ENCODE measurements around the gene XAB2.
A peak's percentile ranks its signal among the peaks of the same experiment; 100 is the strongest.

The XAB2 gene

DNA sequence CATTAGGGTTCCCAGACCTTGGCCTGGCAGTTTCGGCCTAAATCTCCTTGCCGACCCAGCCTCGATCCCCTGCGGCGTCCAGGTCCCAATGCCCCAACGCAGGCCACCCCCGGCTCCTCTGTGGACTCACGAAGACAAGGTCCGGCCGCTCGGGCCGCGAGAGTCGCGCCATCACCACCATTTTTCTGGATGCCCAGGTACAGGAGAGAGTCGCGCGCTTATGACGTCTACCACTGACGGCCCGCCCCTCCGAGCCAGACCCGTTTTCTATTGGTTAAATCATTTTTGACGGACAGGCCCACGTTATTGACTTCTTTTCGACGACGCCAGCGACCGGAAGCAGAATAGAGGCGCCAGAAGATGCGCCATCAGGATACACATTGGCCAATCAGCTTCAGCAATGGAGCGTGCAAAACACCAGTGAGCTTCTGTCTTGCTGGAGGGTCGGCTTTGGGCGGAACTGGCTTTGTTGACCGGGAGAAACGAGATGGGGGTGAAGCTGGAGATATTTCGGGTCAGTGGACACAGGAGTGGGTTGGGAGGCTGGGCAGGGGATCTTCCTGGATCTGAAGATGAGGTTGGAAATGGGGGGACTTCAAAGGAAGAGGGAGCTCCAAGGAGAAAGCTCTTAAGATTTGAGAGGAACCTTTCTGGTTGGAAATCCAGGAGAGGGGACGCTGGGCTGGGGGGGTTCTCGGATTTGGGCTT lies at the start of gene XAB2, which contains the start of gene PET100:
Gene XAB2, minus strand, starts transcription at position 199 of the 708 bp plus-strand sequence. Its CDS starts 18 bp downstream, at position 181.
Gene PET100, plus strand, starts transcription at position 447 of the 708 bp plus-strand sequence. Its CDS starts 41 bp downstream, at position 488.
- peak; percentile 98 for DNase-seq

DNA sequence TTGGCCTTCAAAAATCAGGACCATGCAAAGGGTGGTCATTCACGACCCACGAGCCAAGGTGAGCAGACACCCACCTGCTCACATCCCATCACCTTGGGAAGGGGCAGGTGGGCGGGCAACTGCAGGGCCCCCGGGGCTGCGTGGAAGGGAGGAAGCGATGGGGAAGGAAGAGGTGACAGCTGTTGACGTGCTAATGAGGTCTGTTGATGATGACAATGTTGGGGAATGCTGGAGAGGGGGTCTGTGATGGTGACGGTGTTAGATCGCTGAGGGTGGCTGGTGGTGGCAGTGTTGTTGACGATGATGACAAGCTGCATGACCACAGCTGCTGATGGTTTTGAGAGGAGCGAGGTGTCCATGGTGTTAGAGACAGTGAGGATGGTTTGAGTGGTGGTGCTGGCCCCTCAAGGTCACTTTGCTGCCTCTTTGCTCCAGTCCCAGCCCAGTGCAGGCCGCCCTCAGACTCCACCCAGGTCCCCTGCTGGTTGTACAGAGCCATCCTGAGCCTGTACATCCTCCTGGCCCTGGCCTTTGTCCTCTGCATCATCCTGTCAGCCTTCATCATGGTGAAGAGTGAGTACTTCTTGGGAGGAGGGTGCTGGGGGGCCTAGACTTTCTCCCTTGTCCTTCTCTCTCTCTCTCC lies 48.4 kb upstream of the XAB2 start:
- DNase-seq = no peak

DNA sequence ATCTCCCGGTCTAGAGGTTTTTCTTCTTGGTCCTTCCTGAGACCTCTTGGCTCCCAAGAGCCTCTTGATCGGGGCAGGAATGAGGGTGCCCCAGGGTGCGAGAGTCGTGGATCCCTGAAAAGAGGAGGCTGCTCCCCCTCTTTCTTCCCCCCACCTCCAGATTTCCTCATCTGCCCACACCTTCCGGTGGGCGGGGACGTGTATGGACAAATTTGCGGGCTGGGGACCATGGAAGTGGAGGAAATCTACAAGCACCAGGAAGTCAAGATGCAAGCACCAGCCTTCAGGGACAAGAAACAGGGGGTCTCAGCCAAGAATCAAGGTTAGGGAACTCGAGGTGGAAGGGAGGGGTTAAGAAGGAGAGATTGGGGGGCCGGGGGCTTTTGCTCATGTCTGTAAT lies 47.5 kb upstream of the XAB2 start, which contains the start of gene MCEMP1:
Gene MCEMP1, plus strand, starts transcription at position 237 of the 400 bp plus-strand sequence. Its CDS starts 31 bp downstream, at position 268.
- no peak for DNase-seq

DNA sequence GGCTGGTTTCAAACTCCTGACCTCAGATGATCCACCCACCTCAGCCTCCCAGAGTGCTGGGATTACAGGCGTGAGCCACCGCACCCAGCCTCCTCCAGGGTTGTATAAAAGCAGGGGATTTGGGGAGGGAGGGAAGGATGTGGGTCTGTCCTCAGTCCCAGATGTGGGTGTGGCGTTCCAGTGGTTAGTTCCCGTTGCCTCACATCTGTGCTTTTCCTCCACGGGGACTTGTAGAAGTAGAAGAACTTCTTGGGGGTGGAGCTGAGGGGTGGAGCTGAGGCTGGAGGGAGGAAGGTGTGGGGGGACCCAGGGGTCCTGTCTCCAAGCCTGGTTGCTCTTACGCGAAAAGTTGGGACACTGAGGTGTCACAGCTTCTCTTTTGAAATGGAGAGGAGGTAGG lies 47.0 kb upstream of the XAB2 start:
- DNase-seq = no peak

DNA sequence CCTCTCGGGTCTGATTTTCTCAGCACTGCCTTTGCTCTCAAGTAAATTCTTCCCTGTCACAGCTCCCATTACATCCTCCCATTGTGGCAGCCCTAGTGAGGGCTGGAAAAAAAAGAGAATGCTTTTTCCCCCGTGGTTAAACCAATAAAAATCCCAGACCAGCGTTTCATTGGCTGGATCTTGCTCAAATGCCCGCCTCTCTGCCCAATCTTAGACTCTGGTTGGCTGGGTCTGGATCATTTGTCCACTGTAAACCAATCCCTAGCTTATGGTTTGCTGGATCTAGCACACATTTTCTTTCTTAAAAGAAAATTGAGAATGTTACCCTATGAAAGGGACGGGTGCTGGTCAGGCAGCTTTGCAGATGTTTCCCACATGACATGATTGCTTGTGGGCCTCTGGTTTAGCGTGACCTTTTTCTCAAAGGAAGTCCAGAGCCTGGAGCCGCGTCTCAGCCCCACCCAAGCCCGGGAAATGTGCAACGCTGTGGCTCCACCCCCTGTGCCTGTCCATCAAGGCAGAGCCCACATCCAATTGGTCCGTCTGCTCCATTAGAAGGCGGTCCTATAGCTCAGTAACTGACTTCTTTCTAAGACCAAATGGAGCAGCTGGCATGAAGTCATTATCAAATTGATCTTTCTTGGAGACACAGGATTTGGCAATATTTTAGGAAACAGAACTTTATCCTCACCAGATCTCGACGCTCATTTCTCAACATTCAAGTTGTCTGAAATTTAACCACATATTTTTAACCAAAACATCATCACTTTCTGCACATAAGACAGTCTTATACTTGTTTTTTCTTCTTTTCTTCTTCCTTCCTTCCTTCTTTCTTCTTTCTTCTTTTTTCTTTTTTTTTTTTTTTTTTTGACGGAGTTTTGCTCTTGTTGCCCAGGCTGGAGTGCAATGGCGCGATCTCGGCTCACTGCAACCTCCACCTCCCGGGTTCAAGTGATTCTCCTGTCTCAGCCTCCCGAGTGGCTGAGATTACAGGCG lies 45.0 kb upstream of the XAB2 start:
- no peak for DNase-seq

DNA sequence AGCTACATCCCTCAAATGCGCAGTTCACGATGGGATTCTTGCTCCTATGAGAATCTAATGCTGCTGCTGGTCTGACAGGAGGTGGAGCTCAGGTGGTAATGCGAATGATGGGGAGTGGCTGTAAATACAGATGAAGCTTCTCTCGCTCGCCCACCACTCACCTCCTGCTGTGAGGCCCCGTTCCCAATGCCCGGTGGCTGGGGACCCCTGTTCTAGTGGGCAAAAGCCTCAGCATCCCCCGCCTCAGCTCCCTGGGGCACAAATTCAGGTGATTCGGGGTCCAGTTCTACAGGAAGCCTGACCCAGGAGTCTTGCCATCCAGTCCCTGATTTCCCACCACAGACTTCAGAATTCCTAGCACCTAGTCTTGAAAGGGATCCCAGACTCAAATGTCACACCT lies 43.2 kb upstream of the XAB2 start:
- no peak for DNase-seq

DNA sequence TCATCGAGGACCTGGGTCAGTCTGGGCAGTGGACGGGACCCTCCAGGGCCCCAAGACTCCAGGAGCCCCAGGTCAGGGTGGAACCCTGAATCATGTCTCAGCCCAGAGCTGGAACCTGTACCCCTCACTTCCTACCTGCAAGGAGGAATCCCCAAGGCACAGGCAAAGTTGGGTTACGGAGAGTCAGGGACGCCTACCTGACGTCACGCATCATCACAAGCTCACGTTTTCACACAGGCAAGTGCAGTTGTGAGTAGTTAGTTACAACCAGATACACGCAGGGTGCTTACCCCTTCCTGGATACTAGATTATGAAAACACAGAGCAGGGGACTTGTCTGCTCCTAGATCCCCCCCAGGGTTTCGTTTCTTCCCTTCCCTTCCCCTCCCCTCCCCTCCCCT lies 41.4 kb upstream of the XAB2 start:
- no peak for DNase-seq

DNA sequence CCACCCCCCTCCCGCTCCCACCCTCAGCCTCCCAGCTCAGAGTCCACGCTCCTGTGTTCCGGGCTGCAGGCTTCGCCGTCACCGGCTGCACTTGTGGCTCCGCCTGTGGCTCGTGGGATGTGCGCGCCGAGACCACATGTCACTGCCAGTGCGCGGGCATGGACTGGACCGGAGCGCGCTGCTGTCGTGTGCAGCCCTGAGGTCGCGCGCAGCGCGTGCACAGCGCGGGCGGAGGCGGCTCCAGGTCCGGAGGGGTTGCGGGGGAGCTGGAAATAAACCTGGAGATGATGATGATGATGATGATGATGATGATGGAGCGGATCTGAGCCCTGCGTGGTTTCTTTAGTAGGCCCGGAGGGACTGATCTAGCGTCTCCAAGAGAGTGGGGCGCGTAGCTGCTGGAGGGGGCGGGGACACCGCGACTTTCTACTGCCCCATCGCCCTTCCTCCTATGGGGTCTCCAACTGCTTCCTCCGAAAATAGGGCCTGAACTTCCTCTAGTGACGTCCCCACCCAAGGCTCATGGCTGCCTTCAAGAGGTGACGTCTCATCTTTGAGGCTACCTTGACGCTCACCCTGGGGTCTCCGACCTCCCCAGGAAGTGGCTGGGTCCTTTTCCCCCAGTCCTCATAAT lies 40.9 kb upstream of the XAB2 start:
- no peak for DNase-seq

DNA sequence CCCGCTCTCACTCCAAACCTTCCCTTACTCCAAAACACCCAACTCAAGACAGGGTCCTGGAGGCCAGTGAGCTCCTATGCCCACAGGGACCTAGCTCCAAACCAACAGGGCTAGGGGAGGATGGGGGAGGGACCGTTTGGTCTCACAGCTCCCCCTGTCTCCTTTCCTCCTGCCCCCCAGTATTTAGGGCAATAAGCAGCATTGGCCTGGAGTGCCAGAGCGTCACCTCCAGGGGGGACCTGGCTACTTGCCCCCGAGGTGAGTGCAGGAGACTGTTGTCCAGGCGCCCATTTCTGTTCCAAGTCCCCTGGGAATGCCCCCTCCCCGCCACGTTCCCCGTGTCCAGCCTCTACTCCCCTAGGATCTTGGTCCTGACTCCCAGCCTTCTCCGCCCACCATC lies 40.3 kb upstream of the XAB2 start:
- DNase-seq = no peak

DNA sequence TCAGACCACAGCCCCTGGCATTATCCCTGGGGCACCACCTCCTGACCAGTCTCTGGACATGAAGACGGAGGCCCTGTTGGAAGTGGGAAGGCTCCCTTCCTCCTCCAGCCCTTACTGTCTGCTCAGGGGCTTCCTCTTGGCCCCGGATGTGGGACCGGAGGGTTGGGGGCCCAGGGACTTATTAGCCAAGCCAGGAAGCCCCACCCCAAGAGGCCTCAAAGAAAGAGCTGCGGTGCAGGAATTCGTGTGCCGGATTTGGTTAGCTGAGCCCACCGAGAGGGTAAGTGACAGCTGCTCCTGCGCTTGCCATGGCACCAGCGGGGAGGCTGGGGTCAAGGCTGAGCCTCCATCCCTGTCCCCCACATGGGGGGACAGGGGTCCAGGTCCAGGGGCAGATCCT lies 39.5 kb upstream of the XAB2 start, which contains the start of gene RETN:
Gene RETN, plus strand, starts transcription at position 208 of the 400 bp plus-strand sequence. CDS start 278 bp downstream, outside the sequence.
- no peak for DNase-seq

DNA sequence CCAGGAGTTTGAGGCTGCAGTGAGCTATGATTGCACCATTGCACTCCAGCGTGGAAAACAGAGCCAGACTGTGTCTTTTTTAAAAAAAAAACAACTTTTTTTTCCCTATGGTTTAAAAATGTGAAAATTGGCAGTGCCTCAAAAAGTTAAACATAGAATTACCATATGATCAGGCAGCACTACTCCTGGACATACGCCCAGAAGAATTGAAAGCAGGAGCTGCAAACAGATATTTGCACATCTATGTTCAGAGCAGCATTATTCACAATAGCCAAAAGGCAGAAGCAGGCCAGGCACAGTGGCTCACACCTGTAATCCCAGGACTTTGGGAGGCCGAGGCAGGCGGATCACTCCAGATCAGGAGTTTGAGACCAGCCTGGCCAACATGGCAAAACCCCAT lies 35.7 kb upstream of the XAB2 start:
- no peak for DNase-seq

DNA sequence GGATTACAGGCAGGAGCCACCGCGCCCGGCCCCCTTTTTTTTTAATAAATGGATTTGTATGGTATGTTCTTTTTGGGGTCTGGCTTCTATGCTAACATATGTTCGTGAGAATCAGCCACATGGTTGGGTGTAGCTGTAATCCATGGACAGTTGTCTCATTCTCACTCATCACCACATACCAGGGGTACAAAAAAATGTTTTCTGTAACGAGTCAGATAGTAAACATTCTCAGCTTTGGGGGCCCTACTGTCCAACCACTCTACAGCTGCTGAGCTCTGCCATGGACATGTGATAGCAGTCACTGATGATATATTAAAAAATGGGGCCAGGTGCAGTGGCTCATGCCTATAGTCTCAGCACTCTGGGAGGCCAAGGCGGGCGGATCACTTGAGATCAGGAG lies 34.4 kb upstream of the XAB2 start:
- DNase-seq = no peak

DNA sequence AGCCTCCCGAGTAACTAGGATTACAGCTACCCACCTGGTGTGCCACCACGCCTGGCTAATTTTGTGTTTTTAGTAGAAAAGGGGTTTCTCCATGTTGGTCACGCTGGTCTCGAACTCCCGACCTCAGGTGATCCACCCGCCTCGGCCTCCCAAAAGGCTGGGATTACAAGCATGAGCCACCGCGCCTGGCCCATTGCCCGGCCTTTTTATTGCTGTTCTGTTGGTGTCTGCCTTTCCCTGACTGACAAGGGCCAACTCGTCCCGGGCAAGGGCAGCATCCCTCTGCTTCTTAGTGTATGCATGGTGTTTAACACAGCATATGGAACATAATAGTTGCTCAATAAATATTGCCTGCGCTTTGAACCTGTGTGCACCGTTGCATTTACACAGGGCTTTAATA lies 33.3 kb upstream of the XAB2 start:
- no peak for DNase-seq

DNA sequence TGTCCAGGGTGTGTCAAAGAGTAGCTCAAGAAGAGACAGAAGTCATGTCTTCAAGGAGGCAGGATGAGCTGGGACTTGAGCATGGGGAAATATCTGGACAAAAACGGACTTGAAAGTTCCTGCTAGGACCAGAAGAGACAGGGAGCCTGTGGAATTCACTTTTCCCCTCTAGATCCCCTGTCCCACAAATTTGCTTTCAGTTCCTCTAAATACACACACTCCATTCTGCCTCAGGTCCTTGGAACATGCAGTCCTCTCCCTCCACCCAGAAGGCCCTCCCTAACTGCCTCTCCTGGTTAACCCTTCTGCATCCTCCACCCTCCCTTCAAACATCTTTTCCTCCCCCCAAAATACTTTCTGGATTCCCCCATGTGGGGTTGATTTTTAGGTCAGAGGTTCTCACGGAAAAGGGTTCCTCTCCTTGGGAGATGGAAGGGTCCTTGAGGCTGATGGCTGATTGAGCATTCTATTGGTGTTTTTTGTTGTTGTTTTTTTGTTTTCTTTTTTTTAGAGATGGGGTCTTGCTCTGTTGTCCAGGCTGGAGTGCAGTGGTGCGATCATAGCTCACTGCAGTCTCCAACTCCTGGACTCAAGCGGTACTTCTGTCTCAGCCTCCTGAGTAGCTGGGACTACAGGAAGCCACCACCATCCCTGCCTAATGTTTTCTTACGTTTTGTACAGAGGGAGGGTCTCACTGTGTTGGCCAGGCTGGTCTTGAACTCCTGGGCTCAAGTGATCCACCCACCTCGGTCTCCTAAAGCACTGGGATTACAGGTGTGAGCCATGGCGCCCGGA lies 32.6 kb upstream of the XAB2 start:
- no peak for DNase-seq

DNA sequence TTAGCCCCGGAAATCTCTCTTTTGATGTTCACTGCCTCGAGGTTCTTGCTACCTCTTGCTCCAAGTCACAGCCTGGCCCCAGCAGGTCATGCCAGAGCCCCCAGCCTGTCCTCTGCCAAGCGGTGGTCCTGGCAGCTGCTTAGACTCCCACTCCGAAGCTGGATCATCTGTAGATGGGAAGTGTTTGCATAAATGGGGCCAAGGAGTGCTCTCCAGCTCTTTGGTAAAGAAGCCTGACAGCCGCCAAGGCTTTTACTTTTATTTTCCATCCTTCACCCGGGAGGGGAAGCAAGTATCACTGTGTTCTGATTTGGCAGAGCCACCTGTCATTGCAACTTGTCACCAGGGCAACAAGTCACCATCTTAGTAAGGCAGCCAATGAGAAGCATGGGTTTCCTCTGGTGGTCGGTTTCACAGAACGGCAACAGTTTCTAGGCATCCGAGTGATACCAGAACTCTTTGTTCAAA lies 28.9 kb upstream of the XAB2 start:
- no peak for DNase-seq

DNA sequence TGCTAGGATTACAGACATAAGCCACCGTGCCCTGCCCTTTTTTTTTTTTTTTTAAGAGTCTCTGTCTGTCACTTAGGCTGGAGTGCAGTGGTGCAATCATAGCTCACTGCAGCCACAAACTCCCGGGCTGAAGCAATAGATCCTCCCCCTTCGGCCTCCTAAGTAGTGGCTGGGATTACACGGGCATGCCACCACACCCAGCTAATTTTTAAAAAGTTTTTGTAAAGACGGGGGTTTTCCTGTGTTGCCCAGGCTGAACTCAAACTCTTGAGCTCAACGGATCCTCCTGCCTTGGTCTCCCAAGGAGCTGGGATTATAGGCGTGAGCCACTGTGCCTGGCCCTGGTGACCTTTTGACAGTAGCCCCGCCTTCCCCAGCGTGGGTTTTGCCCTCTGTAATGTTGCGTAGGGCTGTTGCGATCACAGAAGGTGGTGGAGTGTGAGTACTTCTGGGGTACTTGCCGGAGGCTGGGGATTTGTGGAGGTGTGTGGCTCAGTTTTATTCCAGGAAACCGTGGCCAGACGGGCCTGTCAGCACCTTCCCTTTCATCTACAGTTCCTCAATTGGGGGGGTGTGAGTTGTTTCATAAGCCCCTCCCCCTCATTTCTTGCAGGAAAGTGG lies 27.9 kb upstream of the XAB2 start:
- no peak for DNase-seq

DNA sequence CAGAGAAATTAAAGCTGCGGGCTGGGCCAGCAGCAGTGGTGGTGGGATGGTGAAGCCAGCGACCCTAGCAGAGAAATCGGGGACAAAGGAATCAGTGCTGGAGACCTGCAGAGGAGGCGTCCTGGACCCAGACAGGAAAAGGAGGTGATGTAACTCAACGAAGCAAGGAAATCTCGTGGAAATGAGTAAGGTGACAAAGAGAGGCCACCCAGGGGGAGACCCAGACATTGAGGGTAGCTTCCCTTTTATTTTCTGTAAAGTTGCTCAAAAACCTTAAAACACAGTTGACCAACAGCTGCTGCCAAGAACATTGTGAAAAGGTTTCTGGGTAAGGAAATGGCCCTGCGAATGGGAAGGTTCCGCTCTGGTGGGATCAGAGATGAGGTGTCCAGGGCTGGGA lies 26.2 kb upstream of the XAB2 start:
- no peak for DNase-seq

DNA sequence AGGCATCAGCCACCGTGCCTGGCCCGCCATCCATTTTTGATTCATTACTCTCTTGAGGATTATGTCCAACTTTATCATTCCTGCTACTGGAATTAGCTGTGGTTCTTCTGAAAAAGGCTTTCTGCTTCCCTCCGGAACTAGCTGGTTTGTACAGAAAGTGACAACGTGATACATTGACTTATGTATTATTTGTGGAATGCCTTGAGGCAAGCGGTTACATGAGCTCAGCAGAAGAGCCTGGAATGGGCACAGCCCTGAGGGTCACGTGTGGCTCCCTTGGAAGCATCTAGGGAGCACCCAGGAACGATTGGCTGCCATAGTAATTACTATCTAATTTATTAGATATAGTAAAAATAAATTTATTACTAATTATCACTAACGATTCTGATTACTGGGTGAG lies 25.1 kb upstream of the XAB2 start:
- DNase-seq = no peak

DNA sequence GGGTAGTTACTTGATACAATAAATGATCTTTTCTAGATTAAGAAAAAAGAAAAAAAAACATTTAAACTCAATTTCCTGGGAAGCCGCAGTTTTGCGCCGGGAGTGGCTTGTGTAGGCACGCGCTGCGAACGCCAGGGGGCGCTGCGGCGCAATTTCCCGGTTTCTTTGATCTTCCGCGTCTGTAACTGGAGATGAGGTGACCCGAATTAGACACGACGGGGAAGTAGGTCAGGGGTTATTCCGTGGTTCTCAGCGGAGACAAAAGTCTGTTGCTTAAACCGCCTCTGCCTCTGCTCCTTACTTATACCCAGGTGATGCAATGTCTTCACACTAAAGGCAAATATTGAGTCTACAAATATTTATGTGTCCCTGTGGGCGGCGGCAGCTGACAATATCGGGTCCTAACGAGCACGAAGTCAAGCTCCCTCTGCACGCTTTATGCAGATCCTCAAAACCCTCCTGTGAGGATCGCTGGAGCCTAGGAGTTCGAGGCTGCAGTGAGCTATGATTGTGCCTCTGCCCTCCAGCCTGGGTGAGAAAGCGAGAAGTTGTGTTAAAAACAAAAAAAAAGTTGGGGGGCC lies 22.8 kb upstream of the XAB2 start:
- DNase-seq = peak; percentile 59

DNA sequence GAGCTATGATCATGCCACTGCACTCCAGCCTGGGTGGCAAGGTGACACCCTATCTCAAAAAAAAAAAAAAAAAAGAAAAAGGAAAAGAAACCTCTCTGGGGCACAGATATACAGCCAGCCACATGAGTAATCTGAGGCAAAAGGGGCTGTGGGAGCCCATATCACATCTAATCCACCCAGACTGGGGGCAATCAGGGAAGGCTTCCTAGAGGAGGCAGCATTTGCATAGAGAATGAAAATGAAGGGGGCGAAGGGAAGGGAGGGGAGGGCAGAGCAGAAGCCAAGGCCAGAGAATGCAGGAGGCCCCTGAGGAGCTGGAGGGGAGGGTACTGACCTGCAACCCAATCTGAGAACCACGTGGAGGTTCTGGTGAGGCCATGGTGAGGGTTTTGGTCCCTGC lies 20.8 kb upstream of the XAB2 start:
- no peak for DNase-seq
